GM19452 (cell line): Measurements from ENCODE around the gene VKORC1L1.
"Not testable (repeated sequence)": the region's sequence is repeated elsewhere in the genome, so short reads cannot be mapped to it uniquely, and the experiment has no call there.

Source experiments
- ATAC-seq: cut with Tn5 transposase; IDR thresholded peaks from one replicate; pipeline ENCODE4 v1.9.1; 2021; ENCODE audit not compliant: unreplicated experiment

Gene VKORC1L1

DNA sequence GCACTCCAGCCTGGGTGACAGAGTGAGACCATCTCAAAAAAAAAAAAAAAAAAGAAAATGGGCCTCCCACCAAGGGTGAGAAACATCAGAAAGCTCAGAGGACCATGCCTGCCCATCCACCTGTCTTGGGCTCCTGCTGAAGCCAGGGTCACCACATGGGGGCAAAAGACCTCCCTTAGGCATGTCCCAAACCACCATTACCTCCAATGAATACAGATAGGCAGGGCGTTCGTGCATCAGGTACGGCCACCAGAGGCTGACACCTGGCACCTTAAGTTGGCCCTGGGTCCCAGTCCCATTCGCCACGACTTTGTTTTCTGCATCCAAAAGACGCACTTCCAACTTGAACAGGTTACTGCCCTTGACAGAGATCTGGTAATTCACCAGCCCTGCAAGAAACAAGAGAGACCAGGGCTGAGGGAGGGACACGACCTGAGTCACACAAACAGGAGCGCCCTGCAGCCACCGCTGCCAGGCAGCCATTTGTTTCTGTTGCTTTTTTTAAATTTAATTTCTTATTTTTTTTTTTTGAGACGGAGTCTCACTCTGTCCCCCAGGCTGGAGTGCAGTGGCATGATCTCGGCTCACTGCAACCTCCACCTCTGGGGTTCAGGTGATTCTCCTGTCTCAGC lies 103.1 kb downstream of the VKORC1L1 start:
- no peak for ATAC-seq

DNA sequence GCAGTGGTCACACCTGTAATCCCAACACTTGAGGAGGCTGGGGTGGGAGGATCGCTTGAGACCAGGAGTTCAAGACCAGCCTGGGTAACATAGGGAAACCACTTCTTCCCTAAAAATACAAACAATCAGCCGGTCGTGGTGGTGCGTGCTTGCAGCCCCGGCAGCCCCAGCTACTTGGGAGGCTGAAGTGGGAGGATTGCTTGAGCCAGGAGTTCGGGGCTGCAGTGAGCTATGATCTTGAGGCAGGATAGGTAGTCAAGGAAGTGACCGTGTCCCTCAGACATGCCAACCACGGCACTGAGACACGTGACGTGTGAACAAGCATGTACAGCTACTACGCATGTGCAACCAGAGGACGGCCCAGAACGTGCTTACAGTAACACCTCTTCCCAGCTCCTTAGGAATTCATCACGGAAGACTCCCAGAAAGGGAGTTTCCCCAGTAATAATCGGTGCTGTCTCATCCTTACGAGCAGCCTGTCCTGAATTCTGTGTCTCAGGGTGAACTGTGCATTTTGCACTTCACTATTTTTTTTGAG lies 103.9 kb downstream of the VKORC1L1 start:
- ATAC-seq, result no peak

DNA sequence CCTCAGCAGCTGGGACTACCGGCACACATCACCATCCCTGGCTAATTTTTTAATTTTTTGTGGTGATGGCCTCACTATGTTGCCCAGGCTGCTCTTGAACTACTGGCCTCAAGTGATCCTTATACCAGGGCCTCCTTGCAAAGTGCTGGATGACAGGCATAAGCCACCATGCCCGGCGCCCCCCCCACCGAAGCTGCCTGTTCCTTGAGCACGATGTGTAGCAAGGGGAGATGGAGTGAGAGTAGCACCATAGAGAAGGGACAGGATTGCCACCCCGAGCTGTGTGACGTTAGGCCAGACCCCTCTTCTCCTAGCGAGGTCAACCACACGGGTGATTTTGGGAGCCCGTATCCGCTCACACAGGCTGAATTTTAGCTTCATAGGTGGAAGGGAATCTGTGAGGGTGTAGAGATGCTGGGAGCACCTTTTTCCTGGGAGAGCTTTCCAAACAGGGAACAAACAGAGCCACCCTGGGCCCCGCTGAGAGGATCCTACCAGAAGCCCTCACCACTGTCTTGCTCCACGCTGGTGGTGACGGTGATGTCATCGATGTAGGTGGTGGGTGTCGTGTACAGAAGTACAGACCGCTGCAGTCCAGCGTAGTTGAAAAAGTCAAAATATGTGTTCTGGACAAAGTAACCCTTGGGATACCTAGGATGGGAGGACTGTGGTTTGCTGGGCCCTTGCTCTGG lies 106.2 kb downstream of the VKORC1L1 start:
- ATAC-seq, result no peak

DNA sequence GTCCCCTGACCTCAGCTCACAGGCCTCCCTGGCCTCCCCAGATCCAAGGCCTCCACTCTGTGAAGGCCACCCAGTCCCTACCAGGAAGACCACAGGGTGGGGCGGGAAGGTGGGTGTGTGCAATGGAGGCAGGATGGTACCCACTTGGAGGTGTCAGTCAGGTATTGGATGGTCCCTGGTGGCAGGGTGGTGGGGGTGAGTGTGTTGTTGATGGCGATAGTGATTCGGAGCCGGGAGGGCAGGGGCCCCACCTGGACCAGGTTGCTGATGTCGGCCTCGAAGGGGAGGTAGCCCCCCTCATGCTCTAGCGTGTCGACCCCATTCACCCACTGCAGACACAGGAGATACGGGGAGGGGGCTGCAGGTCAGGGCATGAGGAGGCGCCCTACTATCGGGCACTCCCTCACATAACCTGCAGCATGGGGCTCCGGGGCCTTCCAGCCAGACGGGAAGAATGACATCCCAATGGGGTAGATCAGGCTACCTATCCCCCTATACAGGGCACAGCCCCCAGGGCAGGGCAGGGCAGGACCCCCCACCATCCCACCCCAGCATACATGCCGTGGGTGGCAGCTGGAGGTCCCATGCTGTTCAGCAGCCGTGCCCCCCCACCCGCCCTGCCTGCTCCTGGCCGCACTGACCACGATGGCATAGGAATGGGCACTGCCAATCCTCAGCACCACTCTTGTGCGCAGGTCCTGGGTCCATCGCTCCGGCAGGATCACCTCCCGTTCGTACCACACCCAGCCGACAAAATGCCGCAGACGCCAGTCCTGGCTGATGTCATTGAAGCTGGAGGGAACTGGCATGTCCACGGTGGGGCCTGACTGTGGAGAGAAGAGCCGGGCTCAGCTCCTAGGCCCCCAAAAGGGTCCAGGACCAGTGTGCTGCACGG lies 107.0 kb downstream of the VKORC1L1 start:
- ATAC-seq, result no peak

DNA sequence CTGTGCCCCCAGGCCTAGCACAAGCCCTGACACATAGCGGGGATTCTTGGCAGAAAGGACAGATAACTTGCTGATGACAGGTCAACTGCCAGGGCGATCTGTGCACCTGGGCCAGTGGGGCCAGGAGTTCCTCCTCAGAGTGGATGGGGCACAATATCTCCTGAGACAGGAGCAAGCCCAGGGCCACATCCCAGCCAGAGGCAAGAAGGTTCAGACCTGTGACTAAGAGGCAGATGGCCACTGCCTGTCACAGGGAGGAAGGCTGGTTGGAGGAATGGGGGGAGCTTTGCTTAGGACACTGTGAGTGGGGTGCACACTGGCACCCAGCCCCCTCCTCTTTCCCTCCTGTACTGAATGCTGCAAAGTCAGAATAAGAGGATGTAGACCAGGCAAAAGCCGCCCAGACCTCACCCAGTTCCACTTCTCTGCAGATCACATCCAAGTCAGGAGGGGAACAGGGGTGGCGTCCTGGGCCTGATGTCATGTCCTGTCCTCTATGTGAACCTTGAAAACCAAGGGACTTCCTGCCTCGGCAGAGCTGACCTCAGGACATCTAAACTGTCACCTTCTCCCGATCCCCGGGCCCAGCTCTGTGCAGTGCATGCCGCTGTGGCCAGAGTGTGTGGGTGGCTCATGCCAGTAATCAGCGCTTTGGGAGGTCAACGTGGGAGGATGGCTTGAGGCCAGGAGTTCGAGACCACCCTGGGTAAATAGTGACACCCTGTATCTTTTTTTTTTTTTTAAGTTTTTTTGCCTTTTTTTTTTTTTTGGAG lies 107.8 kb downstream of the VKORC1L1 start:
- peak; percentile 81 for ATAC-seq

DNA sequence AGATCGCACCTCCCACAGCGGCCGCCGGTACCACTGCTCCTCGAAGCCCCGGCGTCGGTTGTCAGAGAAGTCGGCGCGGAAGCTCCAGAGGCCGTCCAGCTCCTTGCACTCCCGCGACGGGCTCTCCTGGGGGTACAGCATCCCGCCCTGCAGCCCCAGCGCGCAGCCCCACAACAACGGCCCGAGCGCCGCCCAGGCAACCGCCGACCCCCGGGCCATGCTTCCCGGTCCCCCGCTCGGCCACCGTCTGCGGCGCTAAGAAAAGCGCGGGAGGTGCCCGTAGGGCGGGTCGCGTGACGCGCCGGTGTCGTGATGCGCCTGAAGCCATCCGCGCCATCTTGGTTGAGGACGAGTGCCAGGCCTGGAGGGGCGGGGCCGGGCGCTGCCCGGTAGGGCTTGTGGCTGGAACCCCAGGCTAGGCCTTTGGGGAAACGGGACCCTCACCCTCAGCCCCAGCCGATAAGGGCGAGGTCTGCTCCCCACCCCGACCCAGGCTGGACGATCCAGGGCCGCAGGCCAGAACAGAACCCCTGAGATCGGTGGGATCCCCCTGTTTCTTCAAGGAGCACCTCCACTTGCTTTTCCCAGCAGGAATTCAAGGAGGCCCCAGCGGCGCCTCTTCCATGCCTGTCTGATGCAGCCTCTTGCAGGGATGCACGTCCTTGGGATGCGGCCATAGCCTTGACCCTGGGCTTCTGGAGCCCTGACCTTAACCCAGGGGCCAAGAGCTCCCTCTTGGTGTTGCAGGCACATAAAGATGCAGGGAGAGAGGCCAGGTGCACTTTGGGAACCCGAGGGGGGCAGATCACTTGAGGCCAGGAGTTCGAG lies 109.3 kb downstream of the VKORC1L1 start, which contains the start of gene GUSB:
Gene GUSB (minus strand): TSS at position 249 of the 828 bp plus-strand sequence. CDS start 30 bp downstream, at position 219.
- peak; percentile 74 for ATAC-seq

DNA sequence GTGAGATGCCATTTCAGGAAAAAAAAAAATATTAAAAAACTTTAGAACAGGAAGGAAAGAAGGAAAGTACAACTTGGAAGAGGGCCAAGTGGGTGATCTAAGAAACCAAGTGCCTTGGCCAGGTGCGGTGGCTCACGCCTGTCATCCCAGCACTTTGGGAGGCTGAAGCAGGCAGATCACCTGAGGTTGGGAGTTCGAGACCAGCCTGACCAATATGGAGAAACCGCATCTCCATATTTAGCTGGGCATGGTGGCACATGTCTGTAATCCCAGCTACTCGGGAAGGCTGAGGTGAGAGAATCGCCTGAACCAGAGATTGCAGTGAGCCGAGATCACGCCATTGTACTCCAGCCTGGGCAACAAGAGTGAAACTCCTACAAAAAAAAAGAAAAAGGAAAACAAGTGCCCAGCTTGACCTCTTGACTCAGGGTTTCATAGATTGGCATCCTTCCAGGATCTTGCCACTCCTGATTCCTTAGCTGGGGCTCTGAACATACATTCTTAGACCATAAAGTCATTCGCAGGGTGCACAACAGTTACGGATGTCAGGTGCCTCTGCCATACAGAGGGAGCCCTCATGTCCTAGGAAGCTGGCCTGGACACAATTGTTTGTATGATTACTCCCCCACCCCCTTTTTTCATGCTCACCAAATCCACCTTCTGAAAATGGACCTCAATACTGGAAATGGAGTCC lies 111.2 kb downstream of the VKORC1L1 start:
- ATAC-seq, result no peak

DNA sequence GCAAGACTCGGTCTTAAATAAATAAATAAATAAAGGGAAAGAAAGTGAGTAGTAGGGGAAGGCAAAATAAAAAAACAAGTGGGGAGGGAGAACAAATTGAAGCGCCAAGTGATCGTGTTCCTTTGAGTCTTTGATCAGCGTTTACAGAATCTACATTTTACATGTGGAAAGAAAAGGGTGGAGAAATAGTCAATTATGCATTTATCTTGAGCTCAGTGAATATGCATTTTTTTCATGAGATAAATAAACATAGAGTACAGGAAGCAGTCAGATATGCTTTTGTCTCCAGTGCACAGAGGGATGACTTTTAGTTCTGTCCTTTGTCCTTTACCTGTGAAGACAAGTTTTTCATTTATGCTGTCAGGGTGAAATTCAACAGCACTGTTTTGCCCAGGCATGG lies 115.2 kb downstream of the VKORC1L1 start:
- ATAC-seq, result no peak

DNA sequence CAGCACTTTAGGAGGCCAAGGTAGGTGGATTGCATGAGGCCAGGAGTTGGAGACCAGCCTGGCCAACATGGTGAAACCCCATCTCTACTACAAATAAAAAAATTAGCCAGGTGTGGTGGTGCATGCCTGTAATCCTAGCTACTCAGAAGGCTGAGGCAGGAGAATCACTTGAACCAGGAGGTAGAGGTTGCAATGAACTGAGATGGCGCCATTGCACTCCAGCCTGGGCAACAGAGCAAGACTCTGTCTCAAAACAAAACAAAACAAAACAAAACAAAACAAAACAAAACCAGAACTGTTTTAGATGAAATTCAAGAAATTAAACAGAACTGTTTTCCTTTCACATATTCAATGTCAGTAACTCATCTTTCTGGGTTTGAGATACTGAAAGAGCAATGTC lies 115.6 kb downstream of the VKORC1L1 start:
- ATAC-seq, result not testable (repeated sequence)

DNA sequence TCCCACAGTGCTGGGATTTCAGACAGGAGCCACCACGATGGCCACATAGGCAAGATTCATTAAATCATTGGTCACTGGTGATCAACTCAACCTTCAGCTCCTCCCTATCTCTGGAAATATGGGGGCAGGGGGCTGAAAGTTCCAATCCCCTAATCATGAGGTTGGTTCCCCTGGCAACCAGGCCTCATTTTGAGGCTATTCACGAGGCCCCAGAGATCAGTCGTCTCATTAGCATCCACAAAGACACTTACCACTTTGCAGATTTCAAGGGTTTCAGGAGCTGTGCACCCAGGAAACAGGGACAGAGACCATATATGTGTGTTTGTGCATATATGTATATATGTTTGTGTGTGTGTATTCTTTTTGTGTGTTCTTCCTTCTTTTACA lies 116.8 kb downstream of the VKORC1L1 start:
- ATAC-seq, result no peak

DNA sequence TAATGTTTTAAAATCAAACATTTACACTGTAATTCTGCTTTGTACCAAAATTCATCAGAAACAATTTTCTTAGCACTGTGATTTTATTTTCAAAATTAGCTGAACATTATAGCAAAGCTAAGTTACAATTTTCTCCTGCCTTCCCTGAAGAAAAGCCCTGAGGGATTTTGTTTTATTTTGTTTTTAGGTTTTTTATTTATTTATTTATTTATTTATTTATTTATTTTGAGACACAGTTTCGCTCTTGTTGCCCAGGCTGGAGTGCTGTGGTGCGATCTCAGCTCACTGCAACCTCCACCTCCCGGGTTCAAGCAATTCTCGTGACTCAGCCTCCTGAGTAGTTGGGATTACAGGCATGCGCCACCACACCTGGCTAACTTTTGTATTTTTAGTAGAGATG lies 119.0 kb downstream of the VKORC1L1 start:
- ATAC-seq, result not testable (repeated sequence)

DNA sequence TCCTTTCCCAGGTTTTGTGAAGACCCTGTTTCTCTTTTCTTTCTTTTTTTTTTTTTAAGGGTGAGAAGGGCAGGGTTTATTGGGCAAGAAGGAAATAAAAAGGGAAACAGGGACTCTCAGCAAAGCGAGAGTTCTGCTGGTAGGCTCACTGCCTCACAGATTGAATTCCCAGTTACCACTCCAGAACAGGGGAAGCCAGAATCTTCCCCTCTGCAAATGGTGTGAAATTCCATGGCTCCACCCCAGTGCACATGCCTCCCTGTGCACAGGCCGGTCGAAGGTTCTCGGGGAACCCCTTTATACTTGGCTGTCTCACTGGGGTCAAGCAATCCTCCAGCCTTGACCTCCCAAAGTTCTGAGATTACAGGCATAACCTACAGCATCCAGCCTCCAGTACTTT lies 119.7 kb downstream of the VKORC1L1 start:
- ATAC-seq, result no peak

DNA sequence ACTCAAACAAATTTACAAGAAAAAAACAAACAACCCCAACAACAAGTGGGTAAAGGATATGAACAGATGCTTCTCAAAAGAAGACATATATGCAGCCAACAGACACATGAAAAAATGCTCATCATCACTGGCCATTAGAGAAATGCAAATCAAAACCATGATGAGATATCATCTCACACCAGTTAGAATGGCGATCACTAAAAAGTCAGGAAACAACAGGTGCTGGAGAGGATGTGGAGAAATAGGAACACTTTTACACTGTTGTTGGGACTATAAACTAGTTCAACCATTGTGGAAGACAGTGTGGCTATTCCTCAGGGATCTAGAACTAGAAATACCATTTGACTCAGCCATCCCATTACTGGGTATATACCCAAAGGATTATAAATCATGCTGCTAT lies 122.1 kb downstream of the VKORC1L1 start:
- not testable (repeated sequence) for ATAC-seq

DNA sequence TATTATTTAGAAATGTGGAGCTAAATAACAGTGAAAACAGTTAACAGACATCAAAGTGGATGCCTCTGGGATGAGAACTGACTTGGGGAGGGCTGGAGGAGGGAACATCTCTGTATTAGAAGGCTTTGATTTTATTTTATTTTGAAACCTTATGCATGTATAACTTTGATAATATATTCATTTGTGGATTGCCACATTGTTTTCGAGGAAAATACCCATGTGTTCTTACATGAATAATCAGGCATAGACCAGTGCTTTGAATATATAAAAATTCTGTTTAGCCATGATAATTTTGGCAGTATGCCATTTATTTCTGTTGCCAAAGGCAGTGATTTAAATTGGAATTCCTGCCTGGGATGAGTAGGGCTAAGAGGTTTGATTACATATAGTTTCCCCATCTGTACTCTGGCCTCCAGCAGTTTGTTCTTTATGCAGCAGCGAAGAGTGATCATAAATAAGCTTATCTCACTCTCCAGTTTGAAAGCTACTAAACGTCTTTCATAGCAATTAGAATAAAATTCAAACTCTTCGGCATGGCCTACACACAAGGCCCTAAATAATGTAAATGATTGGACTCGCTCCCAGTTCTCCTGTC lies 128.0 kb downstream of the VKORC1L1 start:
- ATAC-seq, result not testable (repeated sequence)

DNA sequence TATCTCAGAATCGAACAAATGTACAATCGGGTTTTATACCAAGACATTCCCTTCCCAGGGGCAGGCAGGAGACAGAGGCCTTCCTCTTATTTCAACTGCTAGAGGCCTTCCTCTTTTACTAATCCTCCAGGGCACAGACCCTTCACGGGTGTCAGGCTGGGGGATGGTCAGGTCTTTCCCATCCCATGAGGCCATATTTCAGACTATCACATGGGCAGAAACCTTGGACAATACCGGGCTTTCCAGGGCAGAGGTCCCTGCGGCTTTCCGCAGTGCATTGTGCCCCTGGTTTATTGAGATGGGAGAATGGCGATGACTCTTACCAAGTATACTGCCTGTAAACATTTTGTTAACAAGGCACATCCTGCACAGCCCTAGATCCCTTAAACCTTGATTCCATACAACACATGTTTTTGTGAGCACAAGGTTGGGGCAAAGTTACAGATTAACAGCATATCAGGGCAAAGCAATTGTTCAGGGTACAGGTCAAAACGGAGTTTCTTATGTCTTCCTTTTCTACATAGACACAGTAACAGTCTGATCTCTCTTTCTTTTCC lies 132.3 kb downstream of the VKORC1L1 start:
- ATAC-seq, result not testable (repeated sequence)

DNA sequence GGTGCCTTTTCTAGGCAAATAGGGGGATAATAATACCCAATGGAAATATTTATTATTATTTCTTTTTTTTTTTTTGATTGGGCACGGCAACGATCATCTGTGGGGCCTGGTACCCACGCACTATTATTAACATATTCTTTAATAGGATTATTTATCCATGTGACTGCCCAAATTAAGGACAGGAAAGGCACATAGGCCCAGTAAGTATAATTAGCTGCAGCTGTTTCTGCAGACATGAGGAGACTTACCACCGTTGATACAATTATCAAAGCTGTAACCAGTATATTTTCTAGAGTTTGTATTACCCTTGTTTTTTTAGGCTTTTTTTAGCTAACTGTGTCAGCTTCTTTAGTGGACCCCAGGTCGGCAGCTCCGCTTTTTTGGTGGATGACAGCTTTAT lies 134.4 kb downstream of the VKORC1L1 start:
- no peak for ATAC-seq
